H9 (cell line): Measurements from ENCODE around the gene RRAGB. TPM values are rescaled to one million over a fixed set of nuclear protein-coding genes. Genes with fewer than 3 reads are reported as not detected.

Source experiments
- DNase-seq: peaks from one replicate; pipeline ENCODE4 v3.0.0-alpha.2; 2017
- H2AFZ ChIP-seq: one replicate; pipeline ENCODE4 v1.6.1; 2013; ENCODE audit warnings: mild to moderate bottlenecking, low read length, control low read depth, moderate library complexity
- H2AK5ac ChIP-seq: 2 replicates; pipeline ENCODE4 v1.6.1; 2013; ENCODE audit warnings: low read length, control low read depth, mixed read lengths; ENCODE audit not compliant: insufficient read length
- H2BK120ac ChIP-seq: one replicate; pipeline ENCODE4 v1.6.1; 2013; ENCODE audit warnings: low read depth, mild to moderate bottlenecking, low read length, control low read depth, inconsistent platforms; ENCODE audit not compliant: poor library complexity, severe bottlenecking
- H2BK12ac ChIP-seq: 2 replicates; pipeline ENCODE4 v1.6.1; 2013; ENCODE audit warnings: low read length, control low read depth, mixed read lengths, low read depth; ENCODE audit not compliant: insufficient read length
- H2BK15ac ChIP-seq: 2 replicates; pipeline ENCODE4 v1.6.1; 2013; ENCODE audit warnings: low read depth, low read length, control low read depth
- H2BK20ac ChIP-seq: one replicate; pipeline ENCODE4 v1.6.1; 2013; ENCODE audit warnings: low read depth, mild to moderate bottlenecking, low read length, control low read depth, inconsistent platforms; ENCODE audit not compliant: poor library complexity, severe bottlenecking
- H2BK5ac ChIP-seq: 2 replicates; pipeline ENCODE4 v1.6.1; 2013; ENCODE audit warnings: low read length, control low read depth, mixed read lengths; ENCODE audit not compliant: insufficient read length
- H3K14ac ChIP-seq: 2 replicates; pipeline ENCODE4 v1.6.1; 2013; ENCODE audit warnings: low read length, control low read depth; ENCODE audit not compliant: insufficient read depth
- H3K18ac ChIP-seq: 2 replicates; pipeline ENCODE4 v1.6.1; 2013; ENCODE audit warnings: low read depth, mild to moderate bottlenecking, mixed read lengths, low read length, control low read depth; ENCODE audit not compliant: insufficient read length
- H3K23ac ChIP-seq: 2 replicates; pipeline ENCODE4 v1.6.1; 2013; ENCODE audit warnings: low read length, control low read depth, mixed read lengths, low read depth; ENCODE audit not compliant: insufficient read length
- H3K23me2 ChIP-seq: 2 replicates; pipeline ENCODE4 v1.6.1; 2013; ENCODE audit warnings: low read depth, mild to moderate bottlenecking, mixed read lengths, low read length, control low read depth; ENCODE audit not compliant: insufficient read length, poor library complexity, severe bottlenecking
- H3K27ac ChIP-seq: 2 replicates; pipeline ENCODE4 v1.5.1; 2013; ENCODE audit warnings: low read length, control low read depth, mixed read lengths, low read depth; ENCODE audit not compliant: insufficient read length
- H3K27me3 ChIP-seq: 2 replicates; pipeline ENCODE4 v1.6.1; 2013; ENCODE audit warnings: low read length, control low read depth, inconsistent platforms; ENCODE audit not compliant: insufficient read depth
- H3K4ac ChIP-seq: 2 replicates; pipeline ENCODE4 v1.6.1; 2013; ENCODE audit warnings: low read depth, mild to moderate bottlenecking, control low read depth, inconsistent platforms, low read length, moderate library complexity
- H3K4me1 ChIP-seq: 2 replicates; pipeline ENCODE4 v1.6.1; 2013; ENCODE audit warnings: low read length, control low read depth, inconsistent platforms; ENCODE audit not compliant: insufficient read depth
- H3K4me2 ChIP-seq: 2 replicates; pipeline ENCODE4 v1.6.1; 2013; ENCODE audit warnings: low read length, control low read depth, mixed read lengths; ENCODE audit not compliant: insufficient read length, insufficient read depth
- H3K56ac ChIP-seq: 2 replicates; pipeline ENCODE4 v1.6.1; 2013; ENCODE audit warnings: low read depth, mild to moderate bottlenecking, mixed read lengths, low read length, control low read depth; ENCODE audit not compliant: insufficient read length
- H3K79me1 ChIP-seq: 2 replicates; pipeline ENCODE4 v1.6.1; 2013; ENCODE audit warnings: low read depth, mild to moderate bottlenecking, moderate library complexity, low read length, control low read depth, inconsistent platforms; ENCODE audit not compliant: insufficient read depth, poor library complexity, severe bottlenecking
- H3K79me2 ChIP-seq: 2 replicates; pipeline ENCODE4 v1.6.1; 2013; ENCODE audit warnings: low read length, control low read depth, inconsistent platforms; ENCODE audit not compliant: insufficient read depth
- H3K9ac ChIP-seq: 2 replicates; pipeline ENCODE4 v1.6.1; 2013; ENCODE audit warnings: low read length, control low read depth, mixed read lengths; ENCODE audit not compliant: insufficient read length; ENCODE audit errors: extremely low read depth
- H3K9me3 ChIP-seq: one replicate; pipeline ENCODE4 v1.6.1; 2013; ENCODE audit warnings: low read depth, low read length, inconsistent platforms; ENCODE audit not compliant: control insufficient read depth
- H3T11ph ChIP-seq: one replicate; pipeline ENCODE4 v1.6.1; 2013; ENCODE audit warnings: mild to moderate bottlenecking, low read length, control low read depth, inconsistent platforms
- H4K20me1 ChIP-seq: one replicate; pipeline ENCODE4 v1.6.1; 2013; ENCODE audit not compliant: control insufficient read depth, insufficient read length, insufficient read depth
- H4K5ac ChIP-seq: 2 replicates; pipeline ENCODE4 v1.6.1; 2013; ENCODE audit warnings: low read depth, mild to moderate bottlenecking, mixed read lengths, low read length, control low read depth; ENCODE audit not compliant: insufficient read length
- H4K8ac ChIP-seq: replicated peaks from 2 replicates; pipeline ENCODE4 v1.6.1; 2013; ENCODE audit warnings: low read length, control low read depth, mixed read lengths, low read depth; ENCODE audit not compliant: insufficient read length
- H4K91ac ChIP-seq: 2 replicates; pipeline ENCODE4 v1.6.1; 2013; ENCODE audit warnings: low read depth, mild to moderate bottlenecking, moderate library complexity, mixed read lengths, low read length, control low read depth; ENCODE audit not compliant: insufficient read length
- H3K27ac Mint-ChIP-seq, 3 experiments: 2 replicates in 2 of 3; 3 replicates in 1 of 3; pipeline ENCODE4 v1.8.0; 2020 to 2021; ENCODE audit warnings: mixed read lengths in 3 of 3, mild to moderate bottlenecking in 1 of 3, moderate library complexity in 1 of 3
- H3K27me3 Mint-ChIP-seq: 2 replicates; pipeline ENCODE4 v1.8.0; 2021; ENCODE audit warnings: low read depth, mild to moderate bottlenecking, moderate library complexity, mixed read lengths
- H3K36me3 Mint-ChIP-seq, 3 experiments: 2 replicates in 2 of 3; 3 replicates in 1 of 3; pipeline ENCODE4 v1.8.0; 2020 to 2021; ENCODE audit warnings: low read depth in 3 of 3, mixed read lengths in 3 of 3; ENCODE audit not compliant: insufficient read depth in 1 of 3
- H3K4me1 Mint-ChIP-seq, 2 experiments: 2 replicates each; pipeline ENCODE4 v1.8.0; 2020; ENCODE audit warnings: mixed read lengths in 2 of 2
- H3K4me3 Mint-ChIP-seq, 2 experiments: 2 replicates in 1 of 2; 3 replicates in 1 of 2; pipeline ENCODE4 v1.8.0; 2020 to 2021; ENCODE audit warnings: mild to moderate bottlenecking in 2 of 2, mixed read lengths in 2 of 2, moderate library complexity in 1 of 2
- H3K9me3 Mint-ChIP-seq, 2 experiments: 2 replicates in 1 of 2; 3 replicates in 1 of 2; pipeline ENCODE4 v1.8.0; 2020; ENCODE audit warnings: mild to moderate bottlenecking in 2 of 2, mixed read lengths in 2 of 2, moderate library complexity in 1 of 2
- CTCF ChIP-seq: fragments of 200-600 bp; sonication (generic); conservative IDR thresholded peaks from 3 replicates; pipeline ENCODE4 v1.8.0; 2021; ENCODE audit warnings: antibody characterized with exemption, mild to moderate bottlenecking
- WGBS: extraction: QIAGEN DNeasy Blood & Tissue Kit; methylation state at CpG from one replicate; pipeline ENCODE4 v1.1.7; 2013; ENCODE audit warnings: missing lambda C conversion rate, low lambda C conversion rate, mixed read lengths; ENCODE audit not compliant: insufficient read length; ENCODE audit errors: extremely low coverage; 5-methylcytosine and 5-hydroxymethylcytosine counted together
- total RNA-seq: library from RNA; stranded (reverse); gene quantifications from 2 replicates; pipeline ENCODE4 v1.2.1, GENCODE V29; 2021

Gene RRAGB
- total RNA-seq, 1 experiment from 2014 or later: 10.3 TPM

GRCh38 chrX:55715847-55716246 is 1.7 kb upstream of the RRAGB start:
- Histone ChIP-seq H3K9me3 (peaks cover 46% of the 10 kb centered on the region), H2AFZ (no peak overlapping the region), H3K9ac (no peak overlapping the region), H2BK5ac (no peak overlapping the region), H3K14ac (no peak overlapping the region), H3T11ph (no peak overlapping the region), H3K27me3 (no peaks in the 10 kb centered on the region), H4K5ac (no peak overlapping the region), H3K4me2 (no peak overlapping the region), H3K4me1 (no peaks in the 10 kb centered on the region), H4K20me1 (no peaks in the 10 kb centered on the region), H3K79me2 (no peaks in the 10 kb centered on the region), H3K4ac (no peak overlapping the region), H2AK5ac (no peak overlapping the region), H4K8ac (no peak overlapping the region), H2BK15ac (no peak overlapping the region), H3K23me2 (no peaks in the 10 kb centered on the region), H3K18ac (no peak overlapping the region), H2BK120ac (no peak overlapping the region), H3K56ac (no peak overlapping the region), H4K91ac (no peak overlapping the region), H3K23ac (no peak overlapping the region), H3K27ac (no peak overlapping the region), H3K79me1 (no peaks in the 10 kb centered on the region), H2BK12ac (no peak overlapping the region), H2BK20ac (no peak overlapping the region)
- Mint-ChIP-seq H3K27ac (no peak overlapping the region), H3K27me3 (peaks cover 2% of the 10 kb centered on the region), H3K36me3 (peaks cover 0 to 20% (median 6%) of the 10 kb centered on the region in 3 experiments; a peak in 5 of 7 replicates), H3K4me3 (no peak overlapping the region), H3K9me3 (peaks cover 67 to 74% of the 10 kb centered on the region in 2 experiments), H3K4me1 (peaks cover 0 to 4% of the 10 kb centered on the region in 2 experiments; a peak in 2 of 4 replicates)
- peak; percentile 50 for DNase-seq
- WGBS: no CpG with 5 or more reads among the region's 7 CpGs
- peak; percentile 47; the same call in 2 of the 3 replicates for TF ChIP-seq CTCF
